GM21367 (cell line): ENCODE measurements around the gene PNCK.
"Not testable (repeated sequence)": the region's sequence is repeated elsewhere in the genome, so short reads cannot be mapped to it uniquely, and the experiment has no call there.

Experiments used
- ATAC-seq: cut with Tn5 transposase; IDR thresholded peaks from one replicate; pipeline ENCODE4 v1.9.1; 2021; ENCODE audit not compliant: unreplicated experiment

Gene PNCK

DNA sequence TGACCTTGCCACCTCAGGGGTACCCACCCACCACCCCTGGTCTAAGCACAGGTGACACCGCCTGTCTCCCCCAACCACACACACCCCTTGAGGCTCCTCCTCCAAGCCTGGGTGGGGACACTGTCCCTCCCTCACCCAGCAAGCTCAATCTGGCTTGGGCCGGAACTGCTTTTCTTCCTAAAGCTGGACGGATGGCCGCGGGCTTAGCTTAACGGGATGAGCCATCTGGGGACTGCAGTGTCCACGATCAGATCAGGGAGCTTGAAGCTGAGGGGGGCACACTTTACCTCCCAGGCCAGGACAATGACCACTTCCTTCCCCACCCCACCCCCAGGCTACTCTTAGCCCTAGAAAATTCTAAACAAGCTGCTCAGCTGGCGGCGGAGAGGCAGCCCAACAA lies 13.1 kb upstream of the PNCK start:
- no peak for ATAC-seq

DNA sequence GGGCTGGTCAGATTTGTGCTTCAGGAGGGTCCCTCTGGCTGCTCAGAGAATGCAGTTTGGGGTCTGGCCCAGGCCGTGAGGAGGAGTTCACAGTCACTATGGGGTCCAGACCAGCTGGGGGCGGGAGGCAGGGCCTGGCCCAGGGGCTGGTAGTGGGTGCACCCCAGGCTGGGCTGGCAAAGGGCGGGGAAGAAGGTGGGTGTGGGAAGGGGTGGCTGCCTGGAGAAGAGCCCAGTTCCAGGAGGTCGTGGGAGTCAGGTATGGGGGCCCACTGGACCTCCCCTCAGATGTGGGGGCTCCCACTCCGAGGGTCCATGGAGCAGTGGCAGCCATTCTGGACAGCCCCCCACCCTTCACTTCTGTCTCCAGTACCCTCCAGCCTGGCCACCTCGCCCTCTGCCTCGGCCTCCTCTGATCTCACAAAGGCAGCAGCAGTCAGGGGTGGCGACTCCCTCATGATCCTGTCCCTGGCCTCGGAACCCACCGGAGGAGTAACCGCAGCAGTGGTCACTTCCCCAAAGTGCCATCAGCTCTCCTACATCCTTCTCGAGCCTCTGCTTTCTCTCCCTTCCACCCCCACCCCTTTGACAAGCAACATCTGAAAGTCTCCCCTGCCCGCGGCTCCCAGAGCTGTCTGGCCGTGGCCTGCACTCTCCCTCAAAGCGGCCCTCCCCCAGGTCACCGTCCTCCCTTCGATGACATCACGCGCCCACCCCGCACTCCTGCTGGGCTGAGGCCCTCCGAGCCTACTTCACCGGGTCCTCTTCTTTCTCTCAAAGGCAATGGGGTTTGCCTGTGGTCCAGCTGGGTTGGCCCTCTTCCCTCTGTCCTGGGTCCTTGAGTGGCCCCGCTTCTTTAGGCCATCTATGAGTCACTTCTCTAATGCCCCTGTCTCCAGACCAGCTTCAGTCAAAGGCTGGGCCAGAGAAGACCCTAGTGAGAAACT lies 12.4 kb upstream of the PNCK start:
- no peak for ATAC-seq

DNA sequence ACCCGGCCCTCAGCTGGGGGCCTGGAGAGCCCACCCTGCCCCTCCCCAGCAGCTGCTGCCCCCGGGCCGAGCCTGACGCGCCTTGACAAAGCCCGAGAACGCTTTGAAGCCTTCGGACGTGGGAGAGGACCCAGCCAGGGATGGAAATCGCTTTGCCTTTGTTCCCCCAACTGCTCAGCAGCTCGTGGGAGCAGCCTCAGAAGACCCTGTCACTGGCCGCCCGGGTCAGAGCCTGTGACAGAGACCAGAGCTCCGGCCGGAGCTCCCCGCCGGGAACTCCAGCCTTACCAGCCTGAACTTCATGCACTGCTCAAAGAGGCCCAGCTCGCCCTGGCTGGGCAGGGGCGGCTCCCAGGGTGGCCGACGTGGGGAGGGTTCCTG lies 11.5 kb upstream of the PNCK start:
- ATAC-seq, result no peak

DNA sequence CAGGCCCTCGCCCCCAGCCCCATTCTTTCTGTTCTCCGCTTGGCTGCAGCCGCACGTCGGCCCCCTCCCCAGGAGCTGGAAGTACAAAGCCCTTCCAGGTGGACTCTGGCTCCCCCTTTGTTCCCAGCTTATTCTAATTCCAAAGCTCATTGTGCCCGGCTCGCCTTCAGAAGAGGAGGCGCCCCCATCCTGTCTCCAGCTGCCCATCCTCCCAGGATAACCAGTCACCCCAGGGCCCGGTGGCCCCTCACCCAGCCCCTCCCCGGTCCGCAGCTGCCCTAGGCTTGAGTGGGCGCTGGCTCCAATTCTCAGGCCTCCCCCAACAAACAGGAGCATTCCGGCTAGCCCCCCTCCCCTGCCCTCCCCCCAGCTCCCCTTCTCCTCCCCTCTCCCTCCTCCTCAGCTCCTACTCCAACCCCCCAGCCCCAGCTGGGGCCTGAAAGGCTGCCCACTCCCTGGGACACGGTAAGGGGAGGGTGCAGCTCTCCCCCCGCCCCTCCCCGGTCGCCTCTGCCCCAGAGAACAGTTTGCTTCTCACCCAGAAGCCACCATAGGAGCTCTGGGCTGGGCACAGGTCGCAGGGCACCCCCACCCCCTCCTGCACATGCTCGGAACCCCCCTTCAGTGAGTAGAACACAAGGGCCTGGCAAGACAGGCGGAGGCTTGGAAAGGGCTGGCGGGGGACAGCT lies 11.0 kb upstream of the PNCK start:
- ATAC-seq, result no peak

DNA sequence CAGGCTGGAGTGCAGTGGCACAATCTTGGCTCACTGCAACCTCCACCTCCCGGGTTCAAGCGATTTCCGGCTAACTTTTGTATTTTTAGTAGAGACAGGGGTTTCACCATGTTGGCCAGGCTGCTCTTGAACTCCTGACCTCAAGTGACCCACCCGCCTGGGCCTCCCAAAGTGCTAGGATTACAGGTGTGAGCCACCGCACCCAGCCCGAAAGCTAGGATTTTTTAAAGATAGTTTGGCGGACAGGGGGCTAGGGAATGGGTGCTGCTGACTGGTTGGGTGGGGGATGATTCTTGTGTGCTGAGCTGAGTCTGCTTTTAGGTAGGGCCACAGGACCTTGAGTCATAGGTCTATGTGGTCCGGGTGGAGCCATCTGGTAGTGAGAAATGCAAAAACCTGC lies 9.9 kb upstream of the PNCK start:
- not testable (repeated sequence) for ATAC-seq

DNA sequence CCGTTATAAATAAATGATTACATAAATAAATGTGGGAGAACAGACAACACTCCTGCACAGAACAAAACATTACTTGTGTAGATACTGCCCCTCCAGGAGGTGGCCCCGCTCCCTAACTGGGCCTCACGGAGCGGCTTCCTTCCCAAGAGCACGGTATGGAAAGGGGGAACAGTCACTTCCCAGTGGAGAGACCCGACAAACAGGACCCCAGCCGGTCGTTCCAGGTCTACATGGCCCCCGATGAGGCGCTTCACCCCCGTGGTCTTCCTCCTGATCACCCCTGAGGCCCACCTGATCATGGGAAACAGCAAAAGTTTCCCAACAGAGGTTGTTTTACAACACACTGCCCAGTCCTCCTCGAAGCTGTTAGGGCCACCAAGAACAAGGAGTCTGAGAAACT lies 7.6 kb upstream of the PNCK start:
- ATAC-seq, result no peak

DNA sequence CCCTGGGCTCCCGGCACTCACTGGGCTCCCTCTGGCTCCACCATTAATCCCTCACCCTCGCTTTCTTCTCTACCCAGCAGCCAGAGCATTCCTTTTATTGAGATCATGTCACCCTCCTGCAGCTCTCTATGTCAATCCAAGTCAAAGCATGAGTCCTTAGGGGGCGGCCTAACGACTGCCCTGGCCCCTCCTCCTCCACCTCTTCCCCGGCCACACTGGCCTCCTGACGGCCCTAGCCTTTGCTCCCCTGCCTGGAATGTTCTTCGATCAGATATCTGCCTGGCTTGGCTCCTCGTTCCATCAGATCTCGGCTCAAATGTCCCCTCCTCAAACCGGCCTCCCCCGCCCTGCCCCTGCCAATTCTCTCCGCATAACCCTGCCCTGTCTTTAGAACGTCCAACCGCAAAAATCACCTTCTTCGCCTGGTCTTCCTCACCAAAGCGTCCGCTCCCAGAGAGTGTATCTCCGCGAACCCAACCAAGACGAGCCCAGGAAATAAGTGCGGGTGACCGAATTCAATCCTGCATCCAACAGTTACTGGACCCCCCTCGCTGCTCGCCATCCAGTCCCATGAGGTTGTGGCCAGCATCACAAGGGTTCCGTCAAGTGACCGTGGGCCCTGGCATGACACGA lies 722 bp upstream of the PNCK start:
- ATAC-seq, result no peak

DNA sequence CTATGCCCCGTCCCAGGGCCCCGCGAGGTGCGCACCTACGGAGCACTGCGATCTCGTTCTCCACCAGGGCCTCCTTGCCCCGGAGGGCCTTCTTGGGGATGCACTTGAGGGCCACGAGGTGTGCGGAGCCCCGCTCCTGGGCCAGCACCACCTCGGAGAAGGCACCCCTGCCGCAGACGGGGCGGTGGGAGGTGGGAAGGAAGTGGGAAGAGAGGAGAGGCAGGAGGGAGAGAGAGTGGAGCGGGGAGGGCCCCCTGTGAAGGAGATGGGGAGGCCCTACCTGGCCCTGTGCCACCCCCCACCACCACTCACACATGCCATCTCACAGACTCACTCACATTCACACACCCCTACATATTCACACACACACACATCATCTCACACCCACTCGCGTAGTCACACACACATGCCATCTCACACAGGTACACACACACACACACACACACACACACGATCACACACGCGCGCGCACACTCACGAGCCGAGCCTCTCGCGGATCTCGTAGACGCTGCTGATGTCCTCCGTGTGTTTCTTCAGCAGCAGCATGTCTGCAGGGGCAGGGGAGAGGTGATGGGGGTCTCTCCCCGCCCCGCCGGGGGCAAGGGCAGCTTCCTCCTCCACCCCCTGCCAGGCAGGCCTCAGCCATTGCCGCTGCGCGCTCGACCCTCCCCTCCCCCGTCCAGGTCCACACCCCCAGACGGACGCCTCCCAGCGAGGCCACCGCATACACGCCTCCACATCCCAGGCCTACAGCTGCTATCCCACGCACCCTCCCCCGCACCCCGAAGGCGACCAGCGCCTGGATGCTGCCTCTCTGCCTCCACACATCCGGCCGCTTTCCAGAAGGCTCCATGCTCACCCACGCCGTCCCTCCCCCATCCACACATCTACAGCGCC lies 834 bp downstream of the PNCK start:
- no peak for ATAC-seq

DNA sequence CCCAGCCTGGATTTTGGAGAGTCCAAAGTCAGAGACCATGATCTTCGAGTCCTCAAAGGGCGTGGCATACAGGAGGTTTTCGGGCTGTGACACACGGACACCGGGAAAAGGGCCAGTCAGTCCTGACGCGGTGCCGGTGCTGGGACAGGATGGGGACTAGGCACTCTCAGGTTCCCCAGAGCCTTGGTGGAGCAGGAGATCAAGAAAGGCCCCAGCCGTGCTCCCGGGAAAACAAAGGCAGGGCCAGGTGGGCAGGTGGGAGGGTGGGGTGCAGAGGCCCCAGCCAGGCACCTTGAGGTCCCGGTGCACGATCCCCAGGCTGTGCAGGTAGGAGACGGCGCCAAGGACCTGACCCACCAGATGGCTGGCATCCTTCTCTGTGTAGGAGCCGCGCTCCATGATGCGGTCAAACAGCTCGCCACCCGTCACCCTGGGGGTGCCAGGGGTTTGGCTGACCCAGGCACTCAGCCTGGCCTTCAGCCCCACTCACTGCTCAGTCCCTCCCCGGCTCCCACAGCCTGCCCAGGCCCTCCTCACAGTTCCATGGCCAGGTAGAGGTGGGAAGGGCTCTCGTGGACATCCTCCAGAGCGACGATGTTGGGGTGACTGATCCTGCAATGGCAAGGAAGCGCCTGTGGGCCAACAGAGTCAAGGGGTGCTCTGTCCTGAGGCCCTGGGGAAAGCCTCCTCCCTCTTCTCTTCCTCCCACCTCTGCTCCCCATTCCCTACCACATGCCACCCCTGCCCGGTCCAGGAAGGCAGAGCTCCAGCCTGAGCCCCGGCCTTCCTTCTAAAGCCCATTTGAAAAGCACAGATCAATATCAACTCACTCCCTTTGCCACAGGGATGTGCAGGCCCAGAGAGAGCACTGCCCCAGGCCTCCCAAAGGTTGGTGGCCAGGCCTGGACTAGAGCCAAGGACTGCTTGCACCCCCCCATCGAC lies 1.8 kb downstream of the PNCK start:
- no peak for ATAC-seq

DNA sequence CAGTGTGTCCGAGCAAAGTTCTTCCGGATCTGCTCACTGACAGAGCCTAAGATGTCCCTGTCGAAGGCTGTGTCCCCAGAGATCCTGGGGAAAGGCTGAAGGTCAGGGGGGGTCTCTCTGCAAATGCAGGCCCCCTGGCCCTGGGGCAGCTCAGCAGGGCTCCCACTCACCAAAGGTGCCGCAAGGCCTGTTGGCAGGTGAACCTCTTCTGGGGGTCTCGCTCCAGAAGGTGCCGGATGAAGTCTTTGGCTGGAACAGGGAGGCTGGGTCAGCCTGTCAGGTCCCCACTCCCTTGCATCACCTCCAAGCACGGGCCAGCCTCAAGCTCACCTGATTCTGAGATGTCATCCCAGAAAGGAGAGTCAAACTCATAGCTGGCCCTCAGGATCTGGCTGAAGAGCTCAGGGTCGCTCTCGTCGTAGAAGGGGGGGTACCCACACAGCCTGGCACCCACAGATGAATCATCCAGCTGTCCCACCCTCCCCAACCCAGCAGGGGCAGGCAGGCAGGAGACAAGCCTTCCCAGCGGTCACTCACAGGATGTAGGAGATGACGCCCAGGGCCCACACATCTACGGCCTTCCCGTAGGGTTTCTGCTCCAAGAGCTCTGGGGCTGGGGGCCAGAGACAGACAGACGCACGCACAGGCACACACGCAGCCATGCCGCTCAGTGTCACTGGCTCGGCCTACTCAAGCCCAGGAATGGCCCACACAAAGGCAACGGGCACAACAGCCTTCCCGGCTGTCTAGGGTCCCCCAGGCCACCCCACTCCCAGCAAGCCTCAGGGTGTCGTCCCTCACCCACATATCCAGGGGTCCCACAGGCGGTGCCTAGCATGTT lies 2.6 kb downstream of the PNCK start:
- ATAC-seq, result no peak

DNA sequence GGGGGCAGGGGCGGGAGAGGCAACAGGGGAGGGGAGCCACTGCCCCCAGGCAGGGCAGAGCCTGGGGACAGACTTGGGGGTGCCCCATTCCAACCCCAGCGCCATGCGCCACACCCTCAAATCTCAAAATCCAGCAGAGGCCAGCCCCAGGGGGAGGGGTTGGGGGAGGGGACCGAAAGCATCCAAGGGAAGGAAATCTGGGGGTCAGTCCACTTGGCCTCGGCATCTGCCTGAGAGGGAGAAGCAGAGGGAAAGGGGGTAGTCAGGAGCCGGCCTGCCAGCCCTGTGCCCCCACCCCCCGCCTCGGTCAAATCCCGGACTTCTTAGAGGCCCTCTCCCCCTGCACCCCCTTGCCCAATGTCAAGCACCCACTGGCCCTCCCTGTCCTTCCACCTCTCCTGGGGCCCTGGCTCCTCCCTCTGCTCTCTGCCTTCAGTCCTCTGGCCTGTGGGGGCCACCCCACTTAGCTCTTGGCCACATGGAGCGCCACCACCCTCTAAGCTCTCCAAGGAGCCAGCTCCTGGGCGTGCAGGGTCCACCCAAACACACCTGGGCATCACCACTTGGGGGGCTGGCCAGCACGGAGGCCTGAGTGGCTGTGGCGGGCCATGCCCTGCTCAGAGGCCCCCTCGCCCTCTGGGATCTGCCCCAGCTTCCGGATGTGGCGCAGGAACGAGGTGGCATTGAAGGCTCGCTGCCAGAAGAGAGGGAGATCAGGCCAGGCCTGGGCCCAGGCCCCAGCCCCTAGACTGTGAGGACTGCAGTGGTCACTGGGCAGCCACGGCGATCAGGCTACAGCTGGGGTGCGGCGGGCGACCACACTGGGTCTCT lies 3.5 kb downstream of the PNCK start:
- ATAC-seq, result no peak

DNA sequence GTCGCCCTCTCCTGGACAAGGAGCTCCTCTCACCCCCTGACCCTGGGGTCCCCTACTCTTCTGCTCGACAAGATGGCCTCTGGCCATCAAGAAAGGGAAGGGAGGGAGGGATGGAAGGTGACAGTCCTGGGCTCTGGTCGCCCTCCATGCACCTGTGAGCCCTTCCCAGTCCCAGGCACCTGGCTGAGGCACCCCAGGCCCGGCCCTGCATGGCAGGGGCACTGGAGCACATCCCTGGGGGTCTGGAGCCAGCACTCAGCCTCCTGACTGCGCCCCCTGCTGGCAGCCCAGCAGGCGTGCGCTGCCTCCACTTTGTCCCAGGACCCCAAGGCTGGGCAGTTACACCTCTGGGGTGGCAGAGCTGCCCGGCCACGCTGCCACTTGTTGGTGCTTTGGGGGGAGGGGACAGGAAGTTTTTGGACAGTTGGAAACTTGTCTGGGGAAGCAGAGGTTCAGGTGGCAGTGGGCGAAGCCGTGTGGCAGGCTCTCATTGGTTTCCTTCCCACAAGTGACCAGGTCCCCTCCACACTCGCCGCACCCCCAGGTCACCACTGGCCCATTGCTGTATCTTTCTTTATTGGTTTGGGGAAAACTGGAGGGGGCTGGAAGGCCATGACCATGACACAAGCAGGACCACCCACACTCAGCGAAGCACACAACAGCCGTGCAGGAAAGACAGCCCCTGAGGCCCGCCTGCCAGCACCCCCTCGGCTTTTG lies 4.3 kb downstream of the PNCK start:
- no peak for ATAC-seq

DNA sequence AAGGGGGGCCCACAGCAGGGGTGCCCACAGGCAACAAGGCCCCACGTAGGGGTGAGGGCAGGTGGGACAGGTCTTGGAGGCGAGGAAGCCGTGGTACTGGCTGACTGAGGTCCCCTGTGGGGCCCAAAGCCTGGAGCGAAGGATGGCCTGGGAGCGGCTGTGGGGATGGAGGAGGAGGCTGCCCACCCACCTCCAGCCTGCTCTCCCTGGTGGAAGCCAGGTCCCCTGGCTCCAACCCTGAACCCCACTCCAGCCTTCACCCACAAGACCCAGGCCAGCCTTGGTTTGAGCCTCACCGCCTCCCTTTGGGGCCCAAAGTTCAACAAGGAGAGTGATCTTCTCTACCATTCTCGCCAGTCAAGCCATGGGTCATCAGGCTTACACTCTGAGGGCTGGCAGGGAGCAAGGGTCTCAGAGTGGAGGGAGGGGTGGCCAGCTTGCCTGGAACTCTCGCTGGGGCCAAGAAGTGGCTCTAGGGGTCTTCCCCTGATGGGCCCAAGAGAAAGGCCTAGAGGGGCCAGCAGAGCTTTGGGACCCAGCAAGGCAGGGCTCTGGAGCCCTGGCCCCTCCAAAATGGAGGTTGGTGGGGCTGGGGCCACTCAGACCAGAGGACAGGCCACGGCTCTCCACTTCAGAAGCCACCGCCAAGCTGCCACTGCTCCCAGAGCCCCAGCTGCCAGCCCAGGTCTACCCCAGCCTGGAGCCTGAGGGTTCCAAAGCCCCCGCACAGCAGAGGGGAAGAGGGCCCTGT lies 5.0 kb downstream of the PNCK start:
- no peak for ATAC-seq

DNA sequence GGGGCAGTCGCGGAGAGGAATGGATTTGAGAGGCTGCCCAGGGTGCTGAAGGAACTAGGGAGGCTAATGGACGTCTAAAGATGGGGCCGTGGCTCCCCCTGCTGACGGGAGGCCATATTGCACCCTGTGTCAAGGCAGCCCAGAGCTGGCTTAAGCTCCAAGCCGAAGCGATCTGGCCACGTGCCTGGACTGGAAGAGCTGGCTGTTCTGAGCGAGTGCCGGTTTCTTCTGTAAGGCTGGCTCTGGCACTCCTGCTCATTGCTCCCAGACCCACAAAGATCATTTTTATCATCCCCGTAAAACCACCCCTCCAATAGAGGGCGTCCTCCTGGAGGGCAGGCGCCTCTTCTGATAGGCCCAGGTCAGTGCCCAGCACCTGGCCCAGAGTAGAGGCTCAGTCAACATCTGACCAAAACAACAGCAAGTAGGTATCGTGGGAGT lies 5.6 kb downstream of the PNCK start:
- no peak for ATAC-seq

DNA sequence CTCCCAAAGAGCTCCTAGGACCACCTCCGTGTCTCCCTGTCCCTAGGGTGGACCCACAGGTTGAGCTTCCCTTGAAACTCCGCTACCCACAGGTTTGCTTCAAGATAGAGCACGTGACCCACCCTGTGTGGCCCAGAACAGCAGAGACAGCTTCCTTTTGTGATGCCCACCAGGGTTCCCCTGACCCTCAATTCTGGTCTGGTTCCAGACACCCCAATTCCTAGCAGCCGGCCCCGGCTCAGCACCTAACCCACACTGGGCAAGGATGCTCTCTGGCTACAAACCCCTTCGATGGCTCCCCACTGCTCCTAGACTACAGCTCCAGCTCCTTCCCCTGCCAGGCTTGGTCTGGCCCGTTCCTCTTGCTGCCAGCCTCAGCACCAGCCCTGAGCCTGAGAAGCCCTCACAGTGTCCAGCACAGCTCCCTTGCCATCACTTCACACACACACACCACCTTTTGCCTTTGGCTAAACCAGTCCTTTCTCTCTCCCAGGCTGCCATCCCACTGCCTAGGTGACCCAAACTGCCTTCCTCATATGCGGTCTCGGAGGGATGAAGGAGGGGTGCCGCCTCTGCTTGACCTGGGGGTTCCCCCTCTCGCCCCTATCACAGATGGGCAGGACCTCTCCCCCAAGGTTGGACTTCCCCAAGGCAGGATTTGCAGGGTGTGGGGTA lies 6.2 kb downstream of the PNCK start:
- no peak for ATAC-seq

DNA sequence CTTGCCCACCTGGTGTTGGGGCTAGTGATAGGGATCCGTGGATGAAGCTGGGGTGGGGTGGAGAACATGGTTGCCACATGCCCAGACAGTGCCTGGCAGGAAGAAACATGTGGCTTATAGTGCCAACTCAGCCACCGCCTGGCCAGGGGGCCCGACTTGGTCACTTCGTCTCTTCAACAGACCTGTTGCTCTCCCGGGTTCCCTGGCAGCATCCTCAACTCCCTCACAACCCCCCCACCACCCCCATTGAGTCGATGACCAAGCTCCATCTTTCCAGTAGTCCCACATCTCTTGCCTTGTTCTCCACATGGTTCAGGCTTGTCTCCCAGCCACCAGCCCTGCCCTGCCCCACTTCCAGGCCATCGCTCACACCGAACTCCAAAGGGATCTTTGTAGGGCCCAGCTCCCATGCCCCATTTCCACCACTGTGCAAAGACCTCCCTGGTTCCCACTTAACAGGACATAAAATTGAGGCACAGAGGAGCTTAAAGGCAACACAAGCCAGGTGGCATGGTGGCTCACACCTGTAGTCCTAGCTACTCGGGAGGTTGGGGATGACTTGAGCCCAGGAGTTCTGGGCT lies 7.8 kb downstream of the PNCK start:
- ATAC-seq, result no peak
